Psoas muscle (tissue), 8 donors: ENCODE measurements around the gene SH2D3A. TPM values are rescaled to one million over a fixed set of nuclear protein-coding genes. Genes with fewer than 3 reads are reported as not detected.

ENCODE experiments used
- ATAC-seq, 4 donors: fragments of 200-7000 bp; cut with Tn5 transposase; one replicate each; pipeline ENCODE4 v1.9.1; 2020; ENCODE audit warnings: moderate library complexity in 3 of 4, mild to moderate bottlenecking in 2 of 4
- DNase-seq, 2 donors: peaks; one replicate each; pipeline ENCODE4 v3.0.0-alpha.2; 2020
- H3K27ac ChIP-seq: fragments of 200-600 bp; one replicate; pipeline ENCODE4 v1.8.0; 2022
- H3K27me3 ChIP-seq, 3 donors: fragments of 200-600 bp in 1 of 3; one replicate each; pipeline versions ENCODE4 v1.6.1 to v1.8.0; 2013 to 2022; ENCODE audit warnings: low read length in 2 of 3, mild to moderate bottlenecking in 2 of 3, moderate library complexity in 1 of 3; ENCODE audit not compliant: insufficient read depth in 3 of 3
- H3K36me3 ChIP-seq, 2 donors: fragments of 200-600 bp in 1 of 2; one replicate each; pipeline versions ENCODE4 v1.6.1 to v1.8.0; 2013 to 2022; ENCODE audit warnings: low read depth in 1 of 2, mild to moderate bottlenecking in 1 of 2, moderate library complexity in 1 of 2; ENCODE audit not compliant: insufficient read depth in 1 of 2
- H3K4me1 ChIP-seq: fragments of 200-600 bp; one replicate; pipeline ENCODE4 v1.8.0; 2022
- H3K4me3 ChIP-seq: fragments of 200-600 bp; one replicate; pipeline ENCODE4 v1.8.0; 2022; ENCODE audit warnings: mild to moderate bottlenecking
- H3K9me3 ChIP-seq: fragments of 200-600 bp; one replicate; pipeline ENCODE4 v1.8.0; 2022
- WGBS, 3 donors: extraction: QIAGEN DNeasy Blood & Tissue Kit; methylation state at CpG; one replicate each; pipeline versions ENCODE4 v1.1.6 to v1.1.7; 2013; 5-methylcytosine and 5-hydroxymethylcytosine counted together
- intact Hi-C, 2 donors: fragments of 100-400 bp; cut with DNase I; formaldehyde crosslinking; loops; one replicate each; pipeline versions ENCODE4 v1.11.0 to v1.14.2; 2022
- polyA plus RNA-seq, 3 donors: library from polyadenylated mRNA; stranded (reverse); fragments of 200-250 nt; gene quantifications; one replicate each; pipeline ENCODE4 v1.2.3, GENCODE V29; 2013
- total RNA-seq, 4 donors: library from RNA; stranded (reverse); fragmentation: NEBNext Ultra II Directional in 2 of 4; extraction: Animal tissue kit (Norgen Biotek cat#: 25700) in 2 of 4; gene quantifications; one replicate each; pipeline versions ENCODE4 v1.2.1 to v1.2.4, GENCODE V29; 2021 to 2023
- TF ChIP-seq, protein P1 (sequence below): fragments of 200-600 bp; IDR thresholded peaks from one replicate; pipeline ENCODE4 v1.8.0; 2022; ENCODE audit warnings: antibody characterized with exemption
- donor health status: healthy with polysubstance abuse.
- donor health status: DM: no; HTN: no; CAD: no; lungs with moderate emphysema.
- donor health status: Bipolar disorder and iron deficiency.
- donor health status: healthy.
- donor health status: DM: yes; HTN: yes; CAD: no.
- donor health status: DM: no; HTN: no; CAD: no.
- donor health status: DM: no; HTN: no; CAD: no.
- donor health status: DM: yes; HTN: yes; CAD: no.

SH2D3A gene
- total and polyA plus RNA-seq, 7 donors: 0.07 to 0.17 (median 0.12) TPM; not detected in 3

- ATAC-seq (no peak), DNase-seq (no peak)
- intact Hi-C loops: no loop called here
- H3K9me3 ChIP-seq: peaks cover 4% of the 10 kb centered on the region
- H3K27ac ChIP-seq: no peak overlapping the region
- no peaks in the 10 kb centered on the region for H3K36me3 ChIP-seq
- TF ChIP-seq, protein P1, sequence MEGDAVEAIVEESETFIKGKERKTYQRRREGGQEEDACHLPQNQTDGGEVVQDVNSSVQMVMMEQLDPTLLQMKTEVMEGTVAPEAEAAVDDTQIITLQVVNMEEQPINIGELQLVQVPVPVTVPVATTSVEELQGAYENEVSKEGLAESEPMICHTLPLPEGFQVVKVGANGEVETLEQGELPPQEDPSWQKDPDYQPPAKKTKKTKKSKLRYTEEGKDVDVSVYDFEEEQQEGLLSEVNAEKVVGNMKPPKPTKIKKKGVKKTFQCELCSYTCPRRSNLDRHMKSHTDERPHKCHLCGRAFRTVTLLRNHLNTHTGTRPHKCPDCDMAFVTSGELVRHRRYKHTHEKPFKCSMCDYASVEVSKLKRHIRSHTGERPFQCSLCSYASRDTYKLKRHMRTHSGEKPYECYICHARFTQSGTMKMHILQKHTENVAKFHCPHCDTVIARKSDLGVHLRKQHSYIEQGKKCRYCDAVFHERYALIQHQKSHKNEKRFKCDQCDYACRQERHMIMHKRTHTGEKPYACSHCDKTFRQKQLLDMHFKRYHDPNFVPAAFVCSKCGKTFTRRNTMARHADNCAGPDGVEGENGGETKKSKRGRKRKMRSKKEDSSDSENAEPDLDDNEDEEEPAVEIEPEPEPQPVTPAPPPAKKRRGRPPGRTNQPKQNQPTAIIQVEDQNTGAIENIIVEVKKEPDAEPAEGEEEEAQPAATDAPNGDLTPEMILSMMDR: no peak
- H3K4me1 ChIP-seq: no peaks in the 10 kb centered on the region
- H3K4me3 ChIP-seq: no peak overlapping the region
- WGBS, 3 donors: 84 to 90% (median 87%) methylated on average over 4 of the region's 4 CpGs
- H3K27me3 ChIP-seq: peaks cover 0 to 7% (median 3%) of the 10 kb centered on the region in 3 donors
These were observed 39.3 kb upstream of the SH2D3A start for GRCh38 chr19:6806488-6806887.

- ATAC-seq (no peak), DNase-seq (no peak)
- H3K27me3 ChIP-seq: peaks cover 0 to 7% (median 3%) of the 10 kb centered on the region in 3 donors
- TF ChIP-seq, protein P1: no peak
- 71 to 77% (median 75%) methylated on average over 8 of the region's 8 CpGs for WGBS, 3 donors
- H3K9me3 ChIP-seq: no peaks in the 10 kb centered on the region
- no peaks in the 10 kb centered on the region for H3K4me1 ChIP-seq
- no peak overlapping the region for H3K27ac ChIP-seq
- H3K36me3 ChIP-seq: no peaks in the 10 kb centered on the region
- H3K4me3 ChIP-seq: no peak overlapping the region
- intact Hi-C loops: no loop called here
These were observed 35.8 kb upstream of the SH2D3A start for GRCh38 chr19:6803036-6803404.

DNA sequence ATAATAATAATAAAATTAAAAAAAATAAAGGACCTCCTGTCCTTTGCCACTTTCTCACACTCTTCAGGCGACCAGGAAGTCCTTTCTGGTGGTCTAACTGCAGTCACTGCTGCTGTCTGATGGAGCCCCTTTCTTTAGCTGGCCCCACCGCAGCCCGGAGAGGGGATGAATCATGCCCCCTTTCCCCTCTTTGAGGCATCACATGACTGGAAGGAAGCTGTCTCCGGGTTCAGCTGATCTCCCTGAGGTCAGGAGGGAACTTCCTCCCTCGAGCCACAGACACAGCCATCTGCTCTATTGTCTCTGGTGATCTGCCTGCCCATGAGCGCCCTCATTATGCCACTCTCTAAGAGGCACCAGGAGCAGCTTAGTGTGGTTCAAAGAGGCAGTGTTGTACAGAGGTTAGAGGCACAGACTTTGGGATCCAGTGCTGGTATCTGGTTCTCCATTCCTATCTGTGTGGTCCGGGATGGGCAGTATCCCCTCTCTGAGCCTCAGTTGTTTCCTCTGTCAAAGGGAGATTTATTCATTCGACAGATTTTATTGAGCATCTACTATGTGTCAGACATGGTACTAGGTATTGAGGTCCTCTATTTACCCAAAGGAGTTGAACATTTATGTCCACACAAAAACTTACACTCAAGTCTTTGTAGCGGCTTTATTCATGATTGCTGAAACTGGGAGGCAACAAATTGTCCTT, 35.3 kb upstream of the SH2D3A start:
- H3K27ac ChIP-seq: no peak overlapping the region
- WGBS, 3 donors: 46 to 54% (median 53%) methylated on average over 9 of the region's 9 CpGs
- H3K9me3 ChIP-seq: no peaks in the 10 kb centered on the region
- no peak overlapping the region for H3K4me3 ChIP-seq
- H3K36me3 ChIP-seq: no peaks in the 10 kb centered on the region
- intact Hi-C loops: no loop called here
- DNase-seq (peak; percentile 27 to 50), ATAC-seq (peak in 1 of 4 donors; percentile 49)
- TF ChIP-seq, protein P1: no peak
- no peaks in the 10 kb centered on the region for H3K4me1 ChIP-seq
- H3K27me3 ChIP-seq: peaks cover 0 to 7% (median 3%) of the 10 kb centered on the region in 3 donors

GRCh38 chr19:6801485-6802086, 34.4 kb upstream of the SH2D3A start:
- DNase-seq (peak; percentile 58 to 79), ATAC-seq (peak in 2 of 4 donors; percentile 42 to 55)
- TF ChIP-seq, protein P1: no peak
- Histone ChIP-seq H3K9me3 (no peaks in the 10 kb centered on the region), H3K36me3 (no peaks in the 10 kb centered on the region), H3K27ac (no peak overlapping the region), H3K27me3 (peaks cover 0 to 7% (median 3%) of the 10 kb centered on the region in 3 donors), H3K4me3 (no peak overlapping the region), H3K4me1 (no peaks in the 10 kb centered on the region)
- intact Hi-C loops: no loop called here
- WGBS, 3 donors: 9 to 10% (median 10%) methylated on average over 19 of the region's 19 CpGs
